ENCODE data around the gene ACYP2.

Gene ACYP2

GRCh38 chr2:54212456-54212855, 97.0 kb downstream of the ACYP2 start:
- no peak for DNase-seq (ENCODE audit: low read depth in 3 of 3, low spot score in 1 of 3)

DNA sequence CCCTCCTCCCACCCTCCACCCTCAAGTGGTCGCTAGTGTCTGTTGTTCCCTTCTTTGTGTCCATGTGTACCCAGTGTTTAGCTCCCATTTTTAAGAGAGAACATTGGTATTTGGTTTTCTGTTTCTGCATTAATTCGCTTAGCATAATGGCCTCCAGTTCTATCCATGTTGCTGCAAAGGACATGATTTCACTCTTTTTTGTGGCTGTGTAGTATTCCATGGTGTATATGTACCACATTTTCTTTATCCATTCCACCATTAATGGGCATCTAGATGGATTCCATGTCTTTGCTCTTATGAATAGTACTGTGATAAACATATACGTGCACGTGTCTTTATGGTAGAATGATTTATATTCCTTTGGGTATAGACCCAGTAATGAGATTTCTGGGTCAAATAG, 97.7 kb downstream of the ACYP2 start:
- DNase-seq (ENCODE audit: low read depth in 3 of 3, low spot score in 1 of 3): no peak

- no peak for DNase-seq (ENCODE audit: low read depth in 3 of 3, low spot score in 1 of 3)
Measured at GRCh38 chr2:54224997-54225396, 109.6 kb downstream of the ACYP2 start.

DNA sequence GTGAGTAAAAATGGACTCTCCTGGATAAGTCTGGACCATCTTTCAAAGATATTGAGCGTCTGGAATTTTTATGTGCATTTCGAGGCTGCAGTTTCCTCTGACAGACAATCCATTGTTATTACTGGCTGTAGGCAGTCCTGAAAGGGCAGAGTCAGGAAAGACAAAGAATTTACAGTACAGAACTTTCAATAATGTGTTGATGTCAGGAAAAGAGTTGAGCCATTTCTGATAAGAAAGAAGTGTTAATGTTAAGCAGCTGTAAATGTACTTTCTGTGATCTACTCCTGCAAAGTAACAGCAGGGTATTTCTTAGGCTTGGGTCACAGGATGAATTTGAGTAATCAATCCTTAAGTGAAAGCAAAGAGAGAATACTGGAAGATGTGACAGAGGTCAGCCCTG, 110.8 kb downstream of the ACYP2 start:
- no peak for DNase-seq (ENCODE audit: low read depth in 3 of 3, low spot score in 1 of 3)

DNA sequence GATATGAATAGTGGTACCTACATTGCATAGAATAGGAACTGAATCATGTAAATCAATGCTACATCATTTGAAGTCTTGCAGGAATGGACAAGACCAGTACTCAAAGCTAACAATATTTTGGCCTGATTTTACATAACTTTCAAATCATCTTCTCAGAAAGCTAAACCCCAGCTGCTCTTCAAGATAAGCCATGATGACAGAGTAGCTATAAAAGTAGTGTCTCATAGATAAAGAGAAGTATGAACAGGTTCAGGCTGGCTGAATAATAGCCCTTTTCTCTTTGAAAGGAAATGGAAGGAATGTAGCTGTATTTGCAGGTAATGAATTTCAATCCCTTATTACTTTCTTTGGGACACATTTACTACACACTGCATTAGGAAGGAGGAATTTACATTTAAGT, 112.4 kb downstream of the ACYP2 start:
- no peak for DNase-seq (ENCODE audit: low read depth in 3 of 3, low spot score in 1 of 3)

DNA sequence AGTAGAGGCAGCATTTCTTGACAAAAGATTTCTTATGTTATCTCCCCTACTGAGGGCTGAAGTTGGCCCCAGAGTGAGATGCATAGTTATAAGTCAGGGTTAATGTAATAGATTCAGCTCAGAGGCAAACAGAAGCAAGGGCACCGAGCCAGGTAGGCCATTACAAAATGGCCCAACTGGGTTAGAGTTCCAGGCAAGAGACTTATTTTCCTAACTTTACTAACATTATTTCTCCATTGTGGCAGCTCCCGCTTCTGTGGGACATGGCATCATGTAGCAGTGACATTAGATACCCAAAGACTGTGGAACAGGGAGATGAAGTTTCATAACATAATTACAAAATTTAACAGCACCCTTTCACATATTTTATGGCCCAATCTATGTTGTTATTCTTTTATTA, 113.5 kb downstream of the ACYP2 start:
- DNase-seq (ENCODE audit: low read depth in 3 of 3, low spot score in 1 of 3): no peak

GRCh38 chr2:54233832-54234649, 118.6 kb downstream of the ACYP2 start:
- no peak for DNase-seq (ENCODE audit: low read depth in 3 of 3, low spot score in 1 of 3)

- no peak for DNase-seq (ENCODE audit: low read depth in 3 of 3, low spot score in 1 of 3)
Measured at GRCh38 chr2:54237428-54237827, 122.0 kb downstream of the ACYP2 start.

GRCh38 chr2:54239427-54239826, 124.0 kb downstream of the ACYP2 start:
- no peak for DNase-seq (ENCODE audit: low read depth in 3 of 3, low spot score in 1 of 3)

- no peak for DNase-seq (ENCODE audit: low read depth in 3 of 3, low spot score in 1 of 3)
Measured at GRCh38 chr2:54240515-54241469, 125.4 kb downstream of the ACYP2 start.

GRCh38 chr2:54247115-54247514, 131.7 kb downstream of the ACYP2 start:
- DNase-seq (ENCODE audit: low read depth in 3 of 3, low spot score in 1 of 3): no peak

- no peak for DNase-seq (ENCODE audit: low read depth in 3 of 3, low spot score in 1 of 3)
Measured at GRCh38 chr2:54249629-54250028, 134.2 kb downstream of the ACYP2 start.

- DNase-seq (ENCODE audit: low read depth in 3 of 3, low spot score in 1 of 3): no peak
Measured at GRCh38 chr2:54254180-54254579, 138.8 kb downstream of the ACYP2 start.

- DNase-seq (ENCODE audit: low read depth in 3 of 3, low spot score in 1 of 3): no peak
Measured at GRCh38 chr2:54255230-54256090, 140.0 kb downstream of the ACYP2 start.

DNA sequence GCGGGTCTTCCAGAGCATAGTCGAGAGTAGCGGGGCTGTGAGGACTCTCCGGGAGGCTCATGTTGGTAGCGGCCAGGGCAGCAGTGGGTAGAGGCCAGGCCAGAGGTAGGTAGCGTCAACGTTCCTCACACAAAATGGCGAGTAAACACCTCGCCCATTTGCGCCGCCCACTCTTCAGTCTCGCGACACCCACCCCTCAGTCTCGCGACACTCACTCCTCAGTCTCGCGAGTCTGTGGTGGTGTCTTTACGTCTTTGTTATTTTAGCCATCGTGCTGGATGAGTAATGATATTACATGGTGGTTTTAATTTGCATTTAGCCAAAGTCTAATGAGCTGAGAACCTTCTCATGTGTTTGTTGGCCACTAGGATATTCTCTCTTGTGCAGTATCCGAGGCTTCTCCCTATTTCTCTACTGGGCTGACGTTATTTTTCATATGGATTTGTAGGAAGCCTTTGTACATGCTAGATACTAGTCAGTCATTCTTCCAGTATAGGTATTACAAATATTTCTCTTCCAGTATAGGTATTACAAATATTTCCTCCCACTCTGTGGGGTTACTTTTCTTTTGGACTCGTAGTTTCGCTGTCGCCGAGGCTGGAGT, 140.8 kb downstream of the ACYP2 start, which contains the start of gene TSPYL6:
Gene TSPYL6, minus strand, starts transcription at position 139 of the 604 bp plus-strand sequence. Its CDS starts 78 bp downstream, at position 61.
- DNase-seq (ENCODE audit: low read depth in 3 of 3, low spot score in 1 of 3): no peak

DNA sequence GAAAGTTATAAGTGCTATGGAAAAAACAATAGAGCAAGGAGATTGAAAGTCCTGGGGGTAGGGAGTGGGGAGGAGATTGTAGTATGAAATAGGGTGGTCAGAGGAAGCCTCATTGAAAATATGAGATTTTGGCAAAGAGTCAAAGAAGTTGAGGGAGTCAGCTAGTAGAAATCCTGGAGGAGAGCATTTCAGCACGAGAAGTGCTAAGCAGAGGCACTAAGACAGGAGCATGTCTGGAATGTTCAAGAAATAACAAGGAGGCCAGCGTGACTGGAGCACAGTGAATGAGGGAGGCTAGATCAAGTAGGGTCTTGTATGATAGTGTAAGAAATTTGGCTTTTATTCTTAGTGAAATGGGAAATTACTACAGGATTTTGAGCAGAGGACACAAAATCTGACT, 142.8 kb downstream of the ACYP2 start:
- DNase-seq (ENCODE audit: low read depth in 3 of 3, low spot score in 1 of 3): no peak

DNA sequence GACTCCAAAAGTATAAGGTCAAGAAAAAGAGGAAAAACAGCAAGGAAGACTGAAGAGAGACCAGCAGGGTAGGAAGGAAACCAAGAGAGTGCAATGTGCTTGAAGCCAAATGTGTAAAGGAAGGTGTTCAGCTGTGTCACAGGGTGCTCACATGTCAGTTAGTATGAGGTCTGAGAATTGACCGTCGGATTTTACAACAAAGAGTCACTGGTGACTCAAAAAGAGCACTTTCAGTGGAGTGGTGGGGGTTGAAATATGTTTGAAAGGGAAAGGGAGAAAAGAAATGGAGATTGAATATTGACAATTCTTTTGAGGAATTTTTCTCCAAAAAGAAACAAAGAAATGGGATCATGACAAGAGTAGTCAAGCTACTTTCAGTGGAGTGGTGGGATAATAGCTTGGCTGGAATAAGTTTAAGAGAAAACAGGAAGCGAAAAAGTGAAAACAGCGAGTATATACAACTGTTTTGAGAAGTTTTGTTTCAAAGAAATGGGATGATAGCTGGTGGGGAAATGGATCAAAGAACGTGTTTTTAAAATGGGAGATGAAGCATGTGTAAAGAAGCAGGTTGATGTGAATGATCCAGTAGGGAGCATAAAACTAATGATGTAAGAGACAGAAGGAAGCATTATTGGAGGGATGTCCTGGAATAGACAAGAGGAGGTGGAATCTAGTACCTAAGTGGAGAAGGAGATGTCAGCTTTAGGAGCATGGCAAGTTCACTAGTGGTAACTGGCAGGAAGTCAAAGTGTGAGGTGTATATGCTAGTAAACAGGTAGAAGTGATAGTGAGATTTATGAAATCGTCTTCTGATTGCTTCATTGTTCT, 144.2 kb downstream of the ACYP2 start:
- DNase-seq (ENCODE audit: low read depth in 3 of 3, low spot score in 1 of 3): no peak

GRCh38 chr2:54260241-54260595, 144.8 kb downstream of the ACYP2 start:
- DNase-seq (ENCODE audit: low read depth in 3 of 3, low spot score in 1 of 3): no peak

GRCh38 chr2:54261537-54261936, 146.1 kb downstream of the ACYP2 start:
- DNase-seq (ENCODE audit: low read depth in 3 of 3, low spot score in 1 of 3): no peak

Data from stimulated activated CD4-positive, alpha-beta T cell treated with anti-CD3 and anti-CD28 coated beads, TNF-alpha, amount 100 ng/mL, for 1 hour (primary cell).